ENCODE data around the gene RAB34.

RAB34 gene

DNA sequence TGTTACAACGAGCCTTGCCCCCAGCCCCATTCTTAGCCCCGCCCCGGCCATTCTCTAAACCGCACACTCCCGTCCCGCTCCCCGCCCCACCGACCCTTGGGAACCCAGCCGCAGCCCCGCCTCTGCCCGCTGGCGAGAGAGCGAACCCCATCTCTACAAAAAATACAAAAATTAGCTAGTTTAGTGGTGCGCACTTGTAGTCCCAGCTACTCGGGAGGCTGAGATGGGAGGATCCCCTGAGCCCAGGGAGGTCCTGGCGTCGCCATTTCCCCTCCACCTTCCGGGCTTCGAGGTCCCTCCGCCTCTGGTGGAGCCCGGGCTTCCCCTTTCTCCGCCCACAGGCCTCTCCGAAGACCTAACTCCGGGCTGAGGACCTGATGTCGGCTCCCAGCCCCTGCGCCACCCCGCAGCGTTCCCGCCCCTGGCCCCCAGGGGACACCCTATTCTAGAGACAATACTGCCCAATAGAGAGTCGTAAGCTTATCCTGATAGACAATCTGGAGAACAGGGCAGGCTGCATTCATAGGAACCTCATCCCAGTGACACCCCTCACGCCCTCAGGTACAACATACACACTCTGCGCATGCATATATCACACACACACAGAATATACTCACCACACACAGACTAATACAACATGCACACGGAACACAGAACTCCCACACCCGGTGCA lies 5.5 kb downstream of the RAB34 start:
- Histone ChIP-seq H3K36me3 (ENCODE audit: insufficient read depth, low read length) (peaks cover 28% of the 10 kb centered on the region; the same call in 1 of the 2 replicates), H3K9me3 (ENCODE audit: low read depth, low read length) (no peaks in the 10 kb centered on the region), H3K9ac (ENCODE audit: insufficient read length) (no peak overlapping the region), H3K4me3 (no peak overlapping the region), H3K27ac (peak overlapping the region; percentile 50)
- TF ChIP-seq POLR2AphosphoS5 (IDR thresholded peaks at IDR 0.05; ENCODE audit: borderline replicate concordance, low read depth, low read length) (no peak), FOXP2 (optimal IDR thresholded peaks at IDR 0.05; ENCODE audit: control extremely low read depth, extremely low read length, insufficient read depth) (no peak), EZH2 (IDR thresholded peaks at IDR 0.05) (no peak)
- DNase-seq (ENCODE audit: low read depth, low spot score) = no peak

DNA sequence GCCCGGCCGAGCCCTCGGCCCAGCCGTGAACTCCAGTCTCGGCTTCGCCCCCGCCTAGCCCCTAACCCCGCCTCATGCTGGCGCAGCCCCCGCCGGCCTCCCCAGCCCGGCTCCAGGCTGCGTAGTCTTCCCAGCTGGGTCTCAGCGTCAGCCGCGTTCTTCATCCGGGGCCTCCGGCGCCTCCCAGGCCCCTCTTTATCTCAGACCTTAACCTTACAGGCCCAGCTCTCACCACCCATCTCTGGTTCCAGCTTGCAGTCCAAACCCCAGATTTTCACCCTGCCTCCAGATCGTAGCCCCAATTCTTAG lies 6.0 kb downstream of the RAB34 start, which contains the start of gene PROCA1:
Gene PROCA1, minus strand, starts transcription at position 166 of the 309 bp plus-strand sequence. CDS start 228 bp downstream, outside the sequence.
- no peak for DNase-seq (ENCODE audit: low read depth, low spot score)
- H3K36me3 ChIP-seq (ENCODE audit: insufficient read depth, low read length) = peaks cover 28% of the 10 kb centered on the region; the same call in 1 of the 2 replicates
- no peaks in the 10 kb centered on the region for H3K9me3 ChIP-seq (ENCODE audit: low read depth, low read length)
- H3K27ac ChIP-seq = peak within 1 kb of the TSS; percentile 74
- peak within 1 kb of the TSS; percentile 81 for H3K4me3 ChIP-seq
- TF ChIP-seq POLR2AphosphoS5 (IDR thresholded peaks at IDR 0.05; ENCODE audit: borderline replicate concordance, low read depth, low read length) (no peak), FOXP2 (optimal IDR thresholded peaks at IDR 0.05; ENCODE audit: control extremely low read depth, extremely low read length, insufficient read depth) (no peak)
- peak within 1 kb of the TSS; percentile 73 for H3K9ac ChIP-seq (ENCODE audit: insufficient read length)

DNA sequence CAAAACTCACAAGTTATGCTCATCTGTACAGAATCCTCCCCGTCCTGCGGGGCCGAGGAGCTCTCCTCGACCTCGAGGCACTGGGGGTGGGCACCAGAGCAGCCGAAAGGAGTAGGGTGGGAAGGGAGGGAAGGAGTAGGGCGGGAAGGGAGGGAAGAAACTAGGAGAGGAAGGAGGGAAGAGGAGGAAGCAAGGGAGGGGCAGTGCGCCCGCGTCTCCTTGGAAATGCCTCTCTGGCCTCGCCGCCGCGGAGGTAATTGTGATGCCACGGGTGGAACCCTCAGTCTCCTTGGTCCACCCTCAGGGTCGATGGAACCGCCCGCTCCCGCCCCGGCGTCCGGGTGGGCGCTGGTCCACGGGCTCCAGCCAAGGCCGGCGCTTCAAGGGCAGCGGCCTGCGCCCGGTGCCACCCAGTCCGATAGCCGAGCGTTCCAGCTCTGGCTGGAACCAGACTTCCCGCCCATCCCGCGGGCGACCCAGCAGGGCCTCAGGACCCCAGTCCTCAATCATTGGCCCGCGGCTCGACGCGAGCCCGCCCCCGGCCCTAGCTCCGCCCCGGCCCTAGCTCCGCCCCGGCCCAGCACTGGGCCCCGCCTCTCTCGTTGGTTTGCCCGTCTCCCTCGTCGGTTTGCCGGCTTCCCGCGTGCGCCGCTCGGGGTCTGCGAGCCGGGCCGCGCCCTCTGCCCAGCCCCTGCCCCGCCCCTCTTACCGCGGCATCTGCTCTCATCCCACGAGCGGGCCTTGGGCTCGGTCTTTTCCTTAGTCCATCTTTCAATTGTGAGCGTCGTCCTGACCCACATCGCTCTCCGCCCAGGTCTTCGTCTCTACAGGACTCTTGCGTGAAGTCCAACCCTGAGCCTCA lies 6.6 kb downstream of the RAB34 start:
- peaks cover 28% of the 10 kb centered on the region; the same call in 1 of the 2 replicates for H3K36me3 ChIP-seq (ENCODE audit: insufficient read depth, low read length)
- H3K9me3 ChIP-seq (ENCODE audit: low read depth, low read length) = no peaks in the 10 kb centered on the region
- H3K27ac ChIP-seq = peak overlapping the region; percentile 74; the same call in 1 of the 2 replicates
- DNase-seq (ENCODE audit: low read depth, low spot score) = no peak
- TF ChIP-seq POLR2AphosphoS5 (IDR thresholded peaks at IDR 0.05; ENCODE audit: borderline replicate concordance, low read depth, low read length) = peak; percentile 83
- TF ChIP-seq FOXP2 (optimal IDR thresholded peaks at IDR 0.05; ENCODE audit: control extremely low read depth, extremely low read length, insufficient read depth) = no peak
- peak overlapping the region; percentile 81 for H3K4me3 ChIP-seq
- H3K9ac ChIP-seq (ENCODE audit: insufficient read length) = peak overlapping the region; percentile 73

DNA sequence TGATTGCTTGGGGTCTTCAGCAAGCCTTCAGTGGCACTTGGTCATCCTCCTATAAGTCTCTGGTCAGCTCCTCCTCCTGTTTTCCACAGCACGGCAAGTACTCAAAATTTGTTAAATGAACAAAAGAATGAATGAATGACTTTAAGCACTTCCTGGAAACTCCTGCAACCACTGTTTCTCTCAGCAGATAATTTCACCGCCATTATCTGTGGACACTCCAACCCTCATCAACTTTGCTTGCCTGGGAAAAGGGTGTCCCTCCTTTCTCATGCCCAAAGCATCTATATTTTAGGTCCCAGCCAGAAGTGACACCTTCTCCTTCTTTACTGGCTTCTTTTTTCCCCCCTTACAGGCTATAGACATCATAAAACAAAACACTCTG lies 10.3 kb downstream of the RAB34 start:
- DNase-seq (ENCODE audit: low read depth, low spot score) = no peak
- H3K4me3 ChIP-seq = no peak overlapping the region
- peak overlapping the region; percentile 31; the same call in 1 of the 2 replicates for H3K27ac ChIP-seq
- no peaks in the 10 kb centered on the region for H3K9me3 ChIP-seq (ENCODE audit: low read depth, low read length)
- TF ChIP-seq POLR2AphosphoS5 (IDR thresholded peaks at IDR 0.05; ENCODE audit: borderline replicate concordance, low read depth, low read length) = no peak
- TF ChIP-seq FOXP2 (optimal IDR thresholded peaks at IDR 0.05; ENCODE audit: control extremely low read depth, extremely low read length, insufficient read depth) = no peak
- no peak for TF ChIP-seq EZH2 (IDR thresholded peaks at IDR 0.05)
- H3K36me3 ChIP-seq (ENCODE audit: insufficient read depth, low read length) = peaks cover 4% of the 10 kb centered on the region; the same call in 1 of the 2 replicates
- no peak overlapping the region for H3K9ac ChIP-seq (ENCODE audit: insufficient read length)

DNA sequence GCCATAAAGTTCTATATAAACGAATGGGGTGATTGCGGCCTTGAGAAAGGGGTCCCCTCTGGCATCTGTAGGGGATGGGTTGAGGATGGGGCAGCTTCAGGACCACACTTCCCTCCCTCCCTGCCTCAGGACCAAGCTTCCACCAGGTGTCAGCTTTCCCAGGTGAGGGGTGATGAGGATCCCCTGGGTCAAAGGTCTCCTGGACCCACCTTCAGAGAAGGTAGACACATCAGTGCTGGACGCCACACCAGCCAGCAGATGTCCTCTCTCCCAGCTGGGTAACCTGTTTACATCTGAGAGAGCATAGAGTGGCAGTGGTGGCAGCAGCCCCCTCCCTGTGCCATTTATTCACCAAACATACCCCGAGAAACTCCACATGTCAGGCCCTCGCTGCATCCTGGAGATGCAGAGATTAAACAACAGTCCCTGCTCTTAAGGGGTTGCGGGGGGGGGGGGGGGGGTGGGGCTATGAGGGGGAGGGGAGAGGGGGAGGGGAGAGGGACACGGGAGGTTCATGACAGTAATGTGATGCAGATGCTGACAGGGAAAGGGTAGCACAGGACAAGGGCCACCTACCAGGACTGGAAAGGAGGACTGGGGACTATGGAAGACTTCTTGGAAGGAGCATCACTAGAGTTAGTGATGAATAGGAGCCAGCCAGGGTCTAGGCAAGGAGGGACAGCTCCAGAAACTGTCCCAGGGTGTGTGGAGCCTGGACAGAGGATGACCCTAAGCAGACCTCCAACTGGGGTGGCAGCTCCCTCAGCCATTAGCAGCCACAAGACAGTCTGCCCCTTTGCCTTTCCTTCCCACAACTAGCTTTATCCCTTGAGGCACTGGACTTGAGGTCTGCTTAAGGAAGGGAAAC lies 11.0 kb downstream of the RAB34 start:
- H3K9me3 ChIP-seq (ENCODE audit: low read depth, low read length) = no peaks in the 10 kb centered on the region
- peaks cover 10% of the 10 kb centered on the region; the same call in 1 of the 2 replicates for H3K36me3 ChIP-seq (ENCODE audit: insufficient read depth, low read length)
- H3K9ac ChIP-seq (ENCODE audit: insufficient read length) = no peak overlapping the region
- TF ChIP-seq FOXP2 (optimal IDR thresholded peaks at IDR 0.05; ENCODE audit: control extremely low read depth, extremely low read length, insufficient read depth) (no peak), EZH2 (IDR thresholded peaks at IDR 0.05) (no peak), POLR2AphosphoS5 (IDR thresholded peaks at IDR 0.05; ENCODE audit: borderline replicate concordance, low read depth, low read length) (no peak)
- no peak overlapping the region for H3K4me3 ChIP-seq
- no peak overlapping the region for H3K27ac ChIP-seq
- no peak for DNase-seq (ENCODE audit: low read depth, low spot score)

DNA sequence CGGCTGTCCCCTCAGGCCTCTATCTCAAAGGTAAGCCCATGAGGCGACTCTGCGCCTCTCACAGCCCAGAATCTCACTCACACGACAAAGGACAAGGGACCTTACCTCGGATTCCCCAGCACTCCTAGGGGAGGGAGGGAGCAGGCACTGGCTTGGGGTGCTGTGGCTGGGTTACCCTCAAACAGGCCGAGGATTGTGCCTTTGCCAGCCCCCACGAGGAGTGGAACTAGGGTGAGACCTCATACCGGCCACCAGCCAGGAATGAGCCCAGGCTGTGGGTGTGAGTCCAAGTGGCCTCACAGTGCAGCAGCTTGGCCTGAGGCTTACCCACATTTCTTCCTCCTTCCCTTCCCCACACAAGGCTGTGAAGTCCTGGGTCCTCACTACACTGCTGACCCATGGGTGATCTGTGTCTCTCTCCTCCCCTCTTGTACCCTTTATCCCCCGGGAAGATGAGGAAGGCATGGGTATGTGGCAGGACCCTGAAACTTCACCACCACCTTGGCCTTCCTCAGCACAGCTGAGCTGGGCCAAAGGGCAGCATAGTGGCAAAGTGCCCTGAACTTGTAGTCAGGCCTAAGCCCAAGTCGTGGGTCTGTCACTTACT lies 11.8 kb downstream of the RAB34 start:
- no peak overlapping the region for H3K27ac ChIP-seq
- no peak overlapping the region for H3K9ac ChIP-seq (ENCODE audit: insufficient read length)
- H3K4me3 ChIP-seq = no peak overlapping the region
- H3K36me3 ChIP-seq (ENCODE audit: insufficient read depth, low read length) = peaks cover 19% of the 10 kb centered on the region; the same call in 1 of the 2 replicates
- no peak for DNase-seq (ENCODE audit: low read depth, low spot score)
- TF ChIP-seq POLR2AphosphoS5 (IDR thresholded peaks at IDR 0.05; ENCODE audit: borderline replicate concordance, low read depth, low read length) = no peak
- no peak for TF ChIP-seq FOXP2 (optimal IDR thresholded peaks at IDR 0.05; ENCODE audit: control extremely low read depth, extremely low read length, insufficient read depth)
- TF ChIP-seq EZH2 (IDR thresholded peaks at IDR 0.05) = no peak
- no peaks in the 10 kb centered on the region for H3K9me3 ChIP-seq (ENCODE audit: low read depth, low read length)

DNA sequence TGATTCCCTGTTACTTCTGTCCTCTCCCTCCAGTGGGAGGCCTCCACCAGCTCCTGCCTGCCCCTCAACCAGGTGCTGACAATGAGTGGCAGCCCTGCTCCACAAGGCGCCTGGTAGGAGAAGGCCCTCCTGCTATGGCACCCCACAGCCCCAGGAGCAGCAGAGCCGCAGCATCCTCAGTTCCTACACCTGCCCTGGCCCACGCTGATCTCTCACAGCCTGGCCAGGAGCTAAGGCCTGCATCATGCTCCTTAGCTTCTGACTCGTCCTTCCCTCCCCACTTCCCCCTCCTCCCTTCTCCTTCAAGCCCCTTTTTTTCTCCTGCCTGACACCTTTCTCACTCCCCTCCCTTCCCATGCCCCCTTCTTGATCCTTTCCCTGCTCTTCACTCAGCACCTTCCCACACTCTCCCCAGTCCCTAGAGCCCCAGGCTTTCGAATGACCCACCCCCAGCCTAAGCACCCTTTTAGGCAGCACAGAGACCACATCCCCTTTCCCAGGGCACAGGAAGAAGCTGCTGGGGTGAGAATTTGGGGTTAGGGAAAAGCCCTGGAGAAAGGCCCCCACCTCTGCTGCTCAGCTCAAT lies 12.5 kb downstream of the RAB34 start:
- Histone ChIP-seq H3K27ac (no peak overlapping the region), H3K4me3 (no peak overlapping the region), H3K36me3 (ENCODE audit: insufficient read depth, low read length) (peaks cover 26% of the 10 kb centered on the region; the same call in 1 of the 2 replicates), H3K9me3 (ENCODE audit: low read depth, low read length) (no peaks in the 10 kb centered on the region), H3K9ac (ENCODE audit: insufficient read length) (no peak overlapping the region)
- no peak for DNase-seq (ENCODE audit: low read depth, low spot score)
- TF ChIP-seq EZH2 (IDR thresholded peaks at IDR 0.05) (no peak), FOXP2 (optimal IDR thresholded peaks at IDR 0.05; ENCODE audit: control extremely low read depth, extremely low read length, insufficient read depth) (no peak), POLR2AphosphoS5 (IDR thresholded peaks at IDR 0.05; ENCODE audit: borderline replicate concordance, low read depth, low read length) (no peak; the same call in 1 of the 2 replicates)

All from SK-N-MC (cell line).